ENCODE measurements around the gene RPRD1B. TPM values are rescaled to one million over a fixed set of nuclear protein-coding genes. Genes with fewer than 3 reads are reported as not detected.
A peak's percentile ranks its signal among the peaks of the same experiment; 100 is the strongest.

Gene RPRD1B
- total and polyA plus RNA-seq, 5 experiments from 2014 or later, result 2.9 to 48.1 (median 4.9) TPM

GRCh38 chr20:38113401-38114325, 80.1 kb downstream of the RPRD1B start:
- peaks cover 0 to 2% (median 0%) of the 10 kb centered on the region in 4 donors for H3K4me1 Mint-ChIP-seq
- no peaks in the 10 kb centered on the region for H3K36me3 Mint-ChIP-seq
- no peak overlapping the region for H3K27ac Mint-ChIP-seq
- DNase-seq (no peak), ATAC-seq (no peak)
- no peak overlapping the region for H3K4me3 Mint-ChIP-seq
- POLR2A ChIA-PET, result no interaction called here
- peaks cover 0 to 4% (median 0%) of the 10 kb centered on the region in 5 donors for H3K27me3 Mint-ChIP-seq
- no peaks in the 10 kb centered on the region for H3K9me3 Mint-ChIP-seq

GRCh38 chr20:38114353-38114791, 80.8 kb downstream of the RPRD1B start:
- POLR2A ChIA-PET, result no interaction called here
- H3K27ac Mint-ChIP-seq, result no peak overlapping the region
- peaks cover 0 to 4% (median 0%) of the 10 kb centered on the region in 5 donors for H3K27me3 Mint-ChIP-seq
- no peaks in the 10 kb centered on the region for H3K36me3 Mint-ChIP-seq
- no peak overlapping the region for H3K4me3 Mint-ChIP-seq
- no peaks in the 10 kb centered on the region for H3K4me1 Mint-ChIP-seq
- H3K9me3 Mint-ChIP-seq, result no peaks in the 10 kb centered on the region
- DNase-seq (no peak), ATAC-seq (no peak)

- POLR2A ChIA-PET, result no interaction called here
- ATAC-seq (no peak), DNase-seq (no peak)
- Mint-ChIP-seq H3K9me3 (no peaks in the 10 kb centered on the region), H3K27ac (no peak overlapping the region), H3K4me1 (no peaks in the 10 kb centered on the region), H3K4me3 (no peak overlapping the region), H3K36me3 (no peaks in the 10 kb centered on the region), H3K27me3 (peaks cover 0 to 4% (median 0%) of the 10 kb centered on the region in 5 donors)
Measured at GRCh38 chr20:38115205-38115604, 81.7 kb downstream of the RPRD1B start.

GRCh38 chr20:38115896-38116295, 82.3 kb downstream of the RPRD1B start:
- Mint-ChIP-seq H3K4me1 (no peaks in the 10 kb centered on the region), H3K27ac (no peak overlapping the region), H3K9me3 (no peaks in the 10 kb centered on the region), H3K4me3 (no peak overlapping the region), H3K36me3 (no peaks in the 10 kb centered on the region), H3K27me3 (peaks cover 0 to 4% (median 0%) of the 10 kb centered on the region in 5 donors)
- POLR2A ChIA-PET, result no interaction called here
- DNase-seq (no peak), ATAC-seq (no peak)

GRCh38 chr20:38116409-38117165, 83.0 kb downstream of the RPRD1B start:
- no peak overlapping the region for H3K27ac Mint-ChIP-seq
- H3K4me3 Mint-ChIP-seq, result no peak overlapping the region
- no peaks in the 10 kb centered on the region for H3K36me3 Mint-ChIP-seq
- DNase-seq, result no peak
- H3K9me3 Mint-ChIP-seq, result no peaks in the 10 kb centered on the region
- H3K4me1 Mint-ChIP-seq, result no peaks in the 10 kb centered on the region
- POLR2A ChIA-PET, result no interaction called here
- H3K27me3 Mint-ChIP-seq, result peaks cover 0 to 4% (median 0%) of the 10 kb centered on the region in 5 donors
- no peak for ATAC-seq

DNA sequence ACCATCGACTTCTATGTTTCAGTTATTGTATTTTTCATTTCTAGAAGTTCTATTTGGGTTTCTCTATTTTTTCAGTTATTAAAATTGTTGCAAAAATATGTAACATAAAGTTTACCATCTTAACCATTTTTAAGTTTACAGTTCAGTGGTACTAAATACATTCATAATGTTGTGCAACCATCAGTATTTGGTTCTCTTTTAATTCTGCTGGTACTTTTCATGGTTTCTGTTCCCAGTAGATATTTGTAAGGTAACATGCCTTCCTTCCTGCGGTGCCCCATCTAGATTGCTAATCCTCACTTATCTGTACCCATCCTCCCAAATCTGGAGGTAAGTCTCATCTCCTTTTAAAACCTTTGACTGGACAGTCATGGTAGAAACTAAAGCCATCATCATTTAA, 83.7 kb downstream of the RPRD1B start:
- POLR2A ChIA-PET, result no interaction called here
- H3K36me3 Mint-ChIP-seq, result no peaks in the 10 kb centered on the region
- no peak for ATAC-seq
- H3K9me3 Mint-ChIP-seq, result no peaks in the 10 kb centered on the region
- no peak overlapping the region for H3K27ac Mint-ChIP-seq
- H3K4me3 Mint-ChIP-seq, result no peak overlapping the region
- DNase-seq, result no peak
- no peaks in the 10 kb centered on the region for H3K27me3 Mint-ChIP-seq
- no peaks in the 10 kb centered on the region for H3K4me1 Mint-ChIP-seq

DNA sequence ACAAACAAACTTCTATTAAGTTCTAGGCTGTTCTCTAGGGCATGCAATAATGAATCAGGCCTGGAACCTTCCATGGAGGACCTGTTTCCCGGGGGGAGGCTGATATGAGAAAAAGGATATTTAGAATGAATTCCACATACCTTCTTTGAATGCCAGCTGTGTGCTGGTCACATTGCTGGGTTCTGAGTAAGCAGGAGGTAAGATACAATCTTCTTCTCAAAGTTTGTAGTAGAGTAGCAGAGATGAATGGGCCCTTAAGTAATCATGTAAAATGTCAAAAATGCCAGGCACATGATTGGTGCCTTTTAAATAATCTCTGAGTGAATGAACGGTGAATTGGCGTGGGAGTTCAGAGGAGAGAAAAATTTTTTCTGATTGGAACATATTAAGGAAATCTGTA, 84.1 kb downstream of the RPRD1B start:
- DNase-seq, result no peak
- H3K36me3 Mint-ChIP-seq, result no peaks in the 10 kb centered on the region
- H3K9me3 Mint-ChIP-seq, result no peaks in the 10 kb centered on the region
- H3K4me3 Mint-ChIP-seq, result no peak overlapping the region
- no peak for ATAC-seq
- H3K27ac Mint-ChIP-seq, result no peak overlapping the region
- no peaks in the 10 kb centered on the region for H3K27me3 Mint-ChIP-seq
- H3K4me1 Mint-ChIP-seq, result no peaks in the 10 kb centered on the region
- POLR2A ChIA-PET, result no interaction called here

GRCh38 chr20:38119446-38119845, 85.9 kb downstream of the RPRD1B start:
- H3K27ac Mint-ChIP-seq, result no peak overlapping the region
- no peak overlapping the region for H3K4me3 Mint-ChIP-seq
- no peaks in the 10 kb centered on the region for H3K4me1 Mint-ChIP-seq
- POLR2A ChIA-PET, result no interaction called here
- DNase-seq (no peak), ATAC-seq (no peak)
- no peaks in the 10 kb centered on the region for H3K27me3 Mint-ChIP-seq
- no peaks in the 10 kb centered on the region for H3K9me3 Mint-ChIP-seq
- no peaks in the 10 kb centered on the region for H3K36me3 Mint-ChIP-seq

DNA sequence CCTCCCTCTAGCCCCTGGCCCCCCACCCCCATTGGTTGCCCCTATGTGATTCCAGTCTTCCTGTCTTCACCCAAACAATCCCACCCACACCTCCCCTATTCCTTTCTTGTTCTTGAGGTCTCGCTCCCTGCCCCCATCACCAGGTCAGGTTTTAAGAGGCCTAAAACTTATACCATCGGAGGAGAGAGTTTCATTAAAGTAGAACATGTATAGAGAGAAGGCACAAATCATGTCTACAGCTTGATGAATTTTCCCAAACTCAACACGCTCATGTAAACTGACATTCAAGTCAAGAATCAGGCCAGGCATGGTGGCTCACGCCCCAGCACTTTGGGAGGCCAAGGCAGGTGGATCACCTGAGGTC, 87.1 kb downstream of the RPRD1B start:
- POLR2A ChIA-PET, result interaction anchor here (0.7 kb wide), 1 partner anchor 8 kb away, joined by 3 read pairs; no protein-coding TSS in a partner anchor

DNA sequence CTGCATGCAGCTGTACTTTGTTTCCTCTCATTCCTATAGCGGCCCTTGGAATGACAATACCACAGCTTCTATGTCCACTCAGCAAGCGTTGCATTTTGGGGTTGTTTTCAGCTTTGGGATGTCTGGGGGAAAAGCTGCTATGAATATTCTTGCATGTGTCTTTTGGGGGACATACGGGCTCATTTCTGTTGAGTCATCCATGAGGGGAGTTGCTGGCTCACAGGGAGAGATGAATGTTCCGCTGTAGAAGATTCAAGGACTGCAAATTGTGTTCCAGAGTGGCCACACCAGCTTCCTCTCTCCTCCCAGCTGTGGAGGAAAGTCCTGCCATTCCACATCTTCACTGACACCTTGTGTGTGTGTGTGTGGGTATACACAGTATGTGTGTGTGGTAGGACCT, 88.2 kb downstream of the RPRD1B start:
- H3K36me3 Mint-ChIP-seq, result no peaks in the 10 kb centered on the region
- H3K27ac Mint-ChIP-seq, result no peak overlapping the region
- POLR2A ChIA-PET, result no interaction called here
- H3K4me3 Mint-ChIP-seq, result no peak overlapping the region
- DNase-seq, result no peak
- no peak for ATAC-seq
- H3K27me3 Mint-ChIP-seq, result no peaks in the 10 kb centered on the region
- no peaks in the 10 kb centered on the region for H3K9me3 Mint-ChIP-seq
- H3K4me1 Mint-ChIP-seq, result no peaks in the 10 kb centered on the region

More for the DNA sequence above, 87.1 kb downstream of the RPRD1B start:
- ATAC-seq (no peak), DNase-seq (no peak)
- H3K27ac Mint-ChIP-seq, result no peak overlapping the region
- H3K36me3 Mint-ChIP-seq, result no peaks in the 10 kb centered on the region
- no peaks in the 10 kb centered on the region for H3K27me3 Mint-ChIP-seq
- H3K4me3 Mint-ChIP-seq, result no peak overlapping the region
- H3K9me3 Mint-ChIP-seq, result no peaks in the 10 kb centered on the region
- H3K4me1 Mint-ChIP-seq, result no peaks in the 10 kb centered on the region

- POLR2A ChIA-PET, result no interaction called here
Measured at GRCh38 chr20:38123021-38123587, 89.6 kb downstream of the RPRD1B start.

DNA sequence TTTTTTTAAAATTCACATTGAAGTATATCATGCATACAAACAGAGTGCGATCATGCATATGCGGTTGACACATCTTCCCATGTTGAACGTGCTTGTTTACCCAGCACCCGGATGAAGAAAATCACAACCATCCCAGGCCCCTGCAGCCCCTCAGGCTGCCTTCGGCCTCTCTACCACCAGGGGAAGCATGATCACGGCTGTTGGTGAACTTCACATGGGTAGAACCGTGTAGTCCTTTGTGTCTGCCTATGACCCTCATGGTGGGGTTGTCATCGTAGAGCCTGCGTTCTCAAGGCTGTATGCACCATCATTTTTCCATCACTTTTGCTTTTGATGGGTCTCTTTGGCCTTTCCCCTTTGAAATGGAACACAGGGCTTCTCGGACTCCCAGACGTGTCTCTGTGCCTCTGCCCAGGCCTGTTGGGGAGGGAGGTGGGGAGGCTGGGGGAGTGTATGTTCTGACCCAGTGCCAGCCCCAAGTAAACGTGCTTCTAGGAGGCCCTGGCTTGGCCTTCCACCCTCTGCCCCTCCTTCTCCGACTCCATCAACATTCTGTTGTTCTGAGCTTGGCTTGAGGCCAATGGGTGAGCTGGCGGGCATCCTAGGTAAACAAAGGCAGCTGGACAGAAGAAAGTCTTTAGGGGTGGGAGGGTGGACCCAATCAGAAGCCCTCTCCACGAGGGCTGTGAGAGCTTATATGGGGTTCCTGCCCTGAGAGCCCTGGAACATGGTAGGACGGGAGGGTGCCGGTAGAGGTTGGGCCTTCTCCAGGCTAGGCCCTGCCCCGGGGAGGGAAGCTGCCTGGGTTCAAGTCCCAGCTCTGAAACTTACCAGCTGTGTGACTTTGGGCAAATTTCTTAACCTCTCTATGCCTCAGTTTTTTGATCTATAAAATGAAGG, 91.9 kb downstream of the RPRD1B start:
- ATAC-seq, result no peak
- Mint-ChIP-seq H3K27ac (no peak overlapping the region), H3K9me3 (no peaks in the 10 kb centered on the region), H3K27me3 (no peaks in the 10 kb centered on the region), H3K4me1 (no peaks in the 10 kb centered on the region), H3K36me3 (no peaks in the 10 kb centered on the region), H3K4me3 (no peak overlapping the region)
- POLR2A ChIA-PET, result no interaction called here
- peak in 1 of 10 donors; percentile 18 for DNase-seq

More at GRCh38 chr20:38123021-38123587, 89.6 kb downstream of the RPRD1B start:
- Mint-ChIP-seq H3K27me3 (no peaks in the 10 kb centered on the region), H3K36me3 (no peaks in the 10 kb centered on the region), H3K9me3 (no peaks in the 10 kb centered on the region), H3K27ac (peak overlapping the region in 1 of 10 donors; percentile 88), H3K4me3 (no peak overlapping the region), H3K4me1 (no peaks in the 10 kb centered on the region)
- DNase-seq (peak in 1 of 10 donors; percentile 50), ATAC-seq (no peak)
